Subcutaneous adipose tissue (tissue), 4 donors: ENCODE results near the gene FAM174A. TPM values are rescaled to one million over a fixed set of nuclear protein-coding genes. Genes with fewer than 3 reads are reported as not detected.

Source experiments
- CTCF ChIP-seq: fragments of 450-650 bp; IDR thresholded peaks from one replicate; pipeline ENCODE4 v1.5.1; 2016; ENCODE audit warnings: low read depth, mild to moderate bottlenecking, control low read depth, antibody characterized with exemption, moderate library complexity
- total RNA-seq, 4 donors: library from RNA; depleted of rRNA; stranded (reverse); fragments of >200 nt; gene quantifications; one replicate each; pipeline ENCODE4 v1.1.0, GENCODE V29; 2016

Gene FAM174A
- total RNA-seq, 4 donors from 2014 or later: 10.8 to 28.6 (median 23.2) TPM

- TF ChIP-seq CTCF: no peak
Observed at GRCh38 chr5:100517301-100517974, 17.7 kb upstream of the FAM174A start.

GRCh38 chr5:100518377-100518776 is 16.8 kb upstream of the FAM174A start:
- no peak for TF ChIP-seq CTCF

GRCh38 chr5:100519075-100519474 is 16.1 kb upstream of the FAM174A start:
- TF ChIP-seq CTCF: no peak

- TF ChIP-seq CTCF: no peak
Observed at GRCh38 chr5:100520348-100520747, 14.8 kb upstream of the FAM174A start.

GRCh38 chr5:100537946-100538345 is 2.8 kb downstream of the FAM174A start:
- no peak for TF ChIP-seq CTCF

GRCh38 chr5:100539519-100539918 is 4.3 kb downstream of the FAM174A start:
- TF ChIP-seq CTCF: no peak

GRCh38 chr5:100542086-100542485 is 6.9 kb downstream of the FAM174A start:
- no peak for TF ChIP-seq CTCF
